Stomach (tissue), 4 donors: ENCODE data around the gene NAV2.

ENCODE experiments used
- CTCF ChIP-seq, 7 experiments: fragments of 450-650 bp in 4 of 7; fragments of 200-600 bp in 3 of 7; sonication (generic) in 3 of 7; IDR thresholded peaks; one replicate each; pipeline ENCODE4 v1.5.1; 2016 to 2019; ENCODE audit warnings: antibody characterized with exemption in 7 of 7, control low read depth in 2 of 7, mild to moderate bottlenecking in 1 of 7
- POLR2A ChIP-seq, 4 donors: fragments of 450-650 bp; IDR thresholded peaks; one replicate each; pipeline ENCODE4 v1.6.1; 2016; ENCODE audit warnings: antibody characterized with exemption in 4 of 4, control low read depth in 2 of 4, mild to moderate bottlenecking in 1 of 4, moderate library complexity in 1 of 4

- no peak for TF ChIP-seq CTCF (IDR thresholded peaks at IDR 0.05)
- TF ChIP-seq POLR2A (IDR thresholded peaks at IDR 0.05), result no peak
Measured at GRCh38 chr11:20050551-20051333, 338.1 kb downstream of the NAV2 start.
